Measurements from ENCODE around the gene DLK2. TPM values are rescaled to one million over a fixed set of nuclear protein-coding genes. Genes with fewer than 3 reads are reported as not detected.

Gene DLK2
- total RNA-seq, 1 experiment from 2014 or later = 0.81 TPM

DNA sequence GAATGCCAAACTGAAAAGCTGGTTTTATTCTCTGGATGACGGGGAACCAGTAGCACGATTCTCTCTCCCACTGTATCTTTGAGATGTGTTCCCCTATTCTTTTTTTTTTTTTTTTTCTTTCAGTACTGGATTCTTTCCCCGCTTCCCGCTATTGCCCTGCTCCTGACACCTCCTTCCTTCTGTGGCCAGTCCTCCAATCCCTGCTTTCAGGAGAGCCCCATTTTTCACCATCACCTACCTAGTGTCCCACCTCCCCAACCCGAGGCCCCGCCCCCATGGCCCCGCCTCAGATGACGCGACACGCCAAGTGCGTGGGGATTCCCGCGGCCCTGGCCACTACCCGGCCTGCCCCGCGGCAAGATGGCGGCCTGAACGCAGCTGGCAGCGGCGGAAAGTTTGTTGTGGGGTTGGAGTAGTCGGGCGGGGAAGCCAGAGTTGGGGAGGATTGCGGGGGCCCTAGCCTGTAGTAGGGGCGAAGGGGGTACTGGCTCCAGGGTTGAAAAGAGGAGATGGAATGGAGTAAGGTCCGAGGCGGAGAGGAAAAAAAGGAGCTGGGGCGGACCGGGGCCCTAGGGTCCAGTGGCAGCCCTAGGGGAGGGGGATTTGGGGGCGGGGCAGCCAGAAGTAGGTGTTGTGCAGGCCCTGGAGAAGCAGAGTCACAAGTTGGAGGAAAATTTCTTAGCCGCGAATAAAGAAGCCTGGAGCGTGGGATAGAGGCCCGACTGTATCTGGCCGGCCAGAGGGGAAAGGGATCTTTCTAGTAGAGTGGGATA, 22.1 kb upstream of the DLK2 start, which contains the start of gene TJAP1:
Gene TJAP1, plus strand, starts transcription at position 336 of the 773 bp plus-strand sequence. CDS start 21,432 bp downstream, outside the sequence.
- POLR2A ChIA-PET = interaction anchor here (0.8 to 1.2 kb wide), 3 partner anchors 22 to 307 kb away, joined by 3 to 9 read pairs (median 3); partner anchors contain the start of genes DLK2 and ZNF318
- TF ChIP-seq NR2C2 (CRISPR knock-in tag; IDR thresholded peaks at IDR 0.05) (no peak), CREM (CRISPR knock-in tag; IDR thresholded peaks at IDR 0.05) (peak; percentile 66; the same call in 1 of the 2 replicates), NR3C1 (CRISPR knock-in tag; conservative IDR thresholded peaks at IDR 0.05; ENCODE audit: low read depth) (no peak), GABPB1 (CRISPR knock-in tag; IDR thresholded peaks at IDR 0.05) (peak; percentile 60; the same call in 1 of the 2 replicates), ZNF232 (CRISPR knock-in tag; IDR thresholded peaks at IDR 0.05) (0 out of 2 replicates have a peak, but pooled peaks have one; percentile 46), FOXK1 (CRISPR knock-in tag; IDR thresholded peaks at IDR 0.05) (peak; percentile 70; the same call in 1 of the 2 replicates), ZBTB21 (CRISPR knock-in tag; IDR thresholded peaks at IDR 0.05; ENCODE audit: borderline replicate concordance) (peak; percentile 62; the same call in 1 of the 2 replicates), TEAD1 (CRISPR knock-in tag; IDR thresholded peaks at IDR 0.05) (peak; percentile 57; the same call in 1 of the 2 replicates), TCF7 (CRISPR knock-in tag; IDR thresholded peaks at IDR 0.05; ENCODE audit: low read depth) (no peak), IRF2 (CRISPR knock-in tag; IDR thresholded peaks at IDR 0.05; ENCODE audit: borderline replicate concordance, low read depth) (no peak), NFATC4 (CRISPR knock-in tag; IDR thresholded peaks at IDR 0.05) (no peak)
- TF ChIP-seq, protein P1, sequence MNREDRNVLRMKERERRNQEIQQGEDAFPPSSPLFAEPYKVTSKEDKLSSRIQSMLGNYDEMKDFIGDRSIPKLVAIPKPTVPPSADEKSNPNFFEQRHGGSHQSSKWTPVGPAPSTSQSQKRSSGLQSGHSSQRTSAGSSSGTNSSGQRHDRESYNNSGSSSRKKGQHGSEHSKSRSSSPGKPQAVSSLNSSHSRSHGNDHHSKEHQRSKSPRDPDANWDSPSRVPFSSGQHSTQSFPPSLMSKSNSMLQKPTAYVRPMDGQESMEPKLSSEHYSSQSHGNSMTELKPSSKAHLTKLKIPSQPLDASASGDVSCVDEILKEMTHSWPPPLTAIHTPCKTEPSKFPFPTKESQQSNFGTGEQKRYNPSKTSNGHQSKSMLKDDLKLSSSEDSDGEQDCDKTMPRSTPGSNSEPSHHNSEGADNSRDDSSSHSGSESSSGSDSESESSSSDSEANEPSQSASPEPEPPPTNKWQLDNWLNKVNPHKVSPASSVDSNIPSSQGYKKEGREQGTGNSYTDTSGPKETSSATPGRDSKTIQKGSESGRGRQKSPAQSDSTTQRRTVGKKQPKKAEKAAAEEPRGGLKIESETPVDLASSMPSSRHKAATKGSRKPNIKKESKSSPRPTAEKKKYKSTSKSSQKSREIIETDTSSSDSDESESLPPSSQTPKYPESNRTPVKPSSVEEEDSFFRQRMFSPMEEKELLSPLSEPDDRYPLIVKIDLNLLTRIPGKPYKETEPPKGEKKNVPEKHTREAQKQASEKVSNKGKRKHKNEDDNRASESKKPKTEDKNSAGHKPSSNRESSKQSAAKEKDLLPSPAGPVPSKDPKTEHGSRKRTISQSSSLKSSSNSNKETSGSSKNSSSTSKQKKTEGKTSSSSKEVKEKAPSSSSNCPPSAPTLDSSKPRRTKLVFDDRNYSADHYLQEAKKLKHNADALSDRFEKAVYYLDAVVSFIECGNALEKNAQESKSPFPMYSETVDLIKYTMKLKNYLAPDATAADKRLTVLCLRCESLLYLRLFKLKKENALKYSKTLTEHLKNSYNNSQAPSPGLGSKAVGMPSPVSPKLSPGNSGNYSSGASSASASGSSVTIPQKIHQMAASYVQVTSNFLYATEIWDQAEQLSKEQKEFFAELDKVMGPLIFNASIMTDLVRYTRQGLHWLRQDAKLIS (CRISPR knock-in tag; IDR thresholded peaks at IDR 0.05; ENCODE audit: borderline replicate concordance) = no peak
- TF ChIP-seq, protein P2, sequence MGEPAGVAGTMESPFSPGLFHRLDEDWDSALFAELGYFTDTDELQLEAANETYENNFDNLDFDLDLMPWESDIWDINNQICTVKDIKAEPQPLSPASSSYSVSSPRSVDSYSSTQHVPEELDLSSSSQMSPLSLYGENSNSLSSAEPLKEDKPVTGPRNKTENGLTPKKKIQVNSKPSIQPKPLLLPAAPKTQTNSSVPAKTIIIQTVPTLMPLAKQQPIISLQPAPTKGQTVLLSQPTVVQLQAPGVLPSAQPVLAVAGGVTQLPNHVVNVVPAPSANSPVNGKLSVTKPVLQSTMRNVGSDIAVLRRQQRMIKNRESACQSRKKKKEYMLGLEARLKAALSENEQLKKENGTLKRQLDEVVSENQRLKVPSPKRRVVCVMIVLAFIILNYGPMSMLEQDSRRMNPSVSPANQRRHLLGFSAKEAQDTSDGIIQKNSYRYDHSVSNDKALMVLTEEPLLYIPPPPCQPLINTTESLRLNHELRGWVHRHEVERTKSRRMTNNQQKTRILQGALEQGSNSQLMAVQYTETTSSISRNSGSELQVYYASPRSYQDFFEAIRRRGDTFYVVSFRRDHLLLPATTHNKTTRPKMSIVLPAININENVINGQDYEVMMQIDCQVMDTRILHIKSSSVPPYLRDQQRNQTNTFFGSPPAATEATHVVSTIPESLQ (CRISPR knock-in tag; IDR thresholded peaks at IDR 0.05) = no peak
- TF ChIP-seq, protein P3, sequence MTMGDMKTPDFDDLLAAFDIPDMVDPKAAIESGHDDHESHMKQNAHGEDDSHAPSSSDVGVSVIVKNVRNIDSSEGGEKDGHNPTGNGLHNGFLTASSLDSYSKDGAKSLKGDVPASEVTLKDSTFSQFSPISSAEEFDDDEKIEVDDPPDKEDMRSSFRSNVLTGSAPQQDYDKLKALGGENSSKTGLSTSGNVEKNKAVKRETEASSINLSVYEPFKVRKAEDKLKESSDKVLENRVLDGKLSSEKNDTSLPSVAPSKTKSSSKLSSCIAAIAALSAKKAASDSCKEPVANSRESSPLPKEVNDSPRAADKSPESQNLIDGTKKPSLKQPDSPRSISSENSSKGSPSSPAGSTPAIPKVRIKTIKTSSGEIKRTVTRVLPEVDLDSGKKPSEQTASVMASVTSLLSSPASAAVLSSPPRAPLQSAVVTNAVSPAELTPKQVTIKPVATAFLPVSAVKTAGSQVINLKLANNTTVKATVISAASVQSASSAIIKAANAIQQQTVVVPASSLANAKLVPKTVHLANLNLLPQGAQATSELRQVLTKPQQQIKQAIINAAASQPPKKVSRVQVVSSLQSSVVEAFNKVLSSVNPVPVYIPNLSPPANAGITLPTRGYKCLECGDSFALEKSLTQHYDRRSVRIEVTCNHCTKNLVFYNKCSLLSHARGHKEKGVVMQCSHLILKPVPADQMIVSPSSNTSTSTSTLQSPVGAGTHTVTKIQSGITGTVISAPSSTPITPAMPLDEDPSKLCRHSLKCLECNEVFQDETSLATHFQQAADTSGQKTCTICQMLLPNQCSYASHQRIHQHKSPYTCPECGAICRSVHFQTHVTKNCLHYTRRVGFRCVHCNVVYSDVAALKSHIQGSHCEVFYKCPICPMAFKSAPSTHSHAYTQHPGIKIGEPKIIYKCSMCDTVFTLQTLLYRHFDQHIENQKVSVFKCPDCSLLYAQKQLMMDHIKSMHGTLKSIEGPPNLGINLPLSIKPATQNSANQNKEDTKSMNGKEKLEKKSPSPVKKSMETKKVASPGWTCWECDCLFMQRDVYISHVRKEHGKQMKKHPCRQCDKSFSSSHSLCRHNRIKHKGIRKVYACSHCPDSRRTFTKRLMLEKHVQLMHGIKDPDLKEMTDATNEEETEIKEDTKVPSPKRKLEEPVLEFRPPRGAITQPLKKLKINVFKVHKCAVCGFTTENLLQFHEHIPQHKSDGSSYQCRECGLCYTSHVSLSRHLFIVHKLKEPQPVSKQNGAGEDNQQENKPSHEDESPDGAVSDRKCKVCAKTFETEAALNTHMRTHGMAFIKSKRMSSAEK (CRISPR knock-in tag; IDR thresholded peaks at IDR 0.05; ENCODE audit: borderline replicate concordance) = no peak
- TF ChIP-seq, protein P4, sequence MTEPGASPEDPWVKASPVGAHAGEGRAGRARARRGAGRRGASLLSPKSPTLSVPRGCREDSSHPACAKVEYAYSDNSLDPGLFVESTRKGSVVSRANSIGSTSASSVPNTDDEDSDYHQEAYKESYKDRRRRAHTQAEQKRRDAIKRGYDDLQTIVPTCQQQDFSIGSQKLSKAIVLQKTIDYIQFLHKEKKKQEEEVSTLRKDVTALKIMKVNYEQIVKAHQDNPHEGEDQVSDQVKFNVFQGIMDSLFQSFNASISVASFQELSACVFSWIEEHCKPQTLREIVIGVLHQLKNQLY (CRISPR knock-in tag; IDR thresholded peaks at IDR 0.05) = no peak
- TF ChIP-seq, protein P5, sequence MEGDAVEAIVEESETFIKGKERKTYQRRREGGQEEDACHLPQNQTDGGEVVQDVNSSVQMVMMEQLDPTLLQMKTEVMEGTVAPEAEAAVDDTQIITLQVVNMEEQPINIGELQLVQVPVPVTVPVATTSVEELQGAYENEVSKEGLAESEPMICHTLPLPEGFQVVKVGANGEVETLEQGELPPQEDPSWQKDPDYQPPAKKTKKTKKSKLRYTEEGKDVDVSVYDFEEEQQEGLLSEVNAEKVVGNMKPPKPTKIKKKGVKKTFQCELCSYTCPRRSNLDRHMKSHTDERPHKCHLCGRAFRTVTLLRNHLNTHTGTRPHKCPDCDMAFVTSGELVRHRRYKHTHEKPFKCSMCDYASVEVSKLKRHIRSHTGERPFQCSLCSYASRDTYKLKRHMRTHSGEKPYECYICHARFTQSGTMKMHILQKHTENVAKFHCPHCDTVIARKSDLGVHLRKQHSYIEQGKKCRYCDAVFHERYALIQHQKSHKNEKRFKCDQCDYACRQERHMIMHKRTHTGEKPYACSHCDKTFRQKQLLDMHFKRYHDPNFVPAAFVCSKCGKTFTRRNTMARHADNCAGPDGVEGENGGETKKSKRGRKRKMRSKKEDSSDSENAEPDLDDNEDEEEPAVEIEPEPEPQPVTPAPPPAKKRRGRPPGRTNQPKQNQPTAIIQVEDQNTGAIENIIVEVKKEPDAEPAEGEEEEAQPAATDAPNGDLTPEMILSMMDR (IDR thresholded peaks at IDR 0.05) = no peak
- TF ChIP-seq, protein P6, sequence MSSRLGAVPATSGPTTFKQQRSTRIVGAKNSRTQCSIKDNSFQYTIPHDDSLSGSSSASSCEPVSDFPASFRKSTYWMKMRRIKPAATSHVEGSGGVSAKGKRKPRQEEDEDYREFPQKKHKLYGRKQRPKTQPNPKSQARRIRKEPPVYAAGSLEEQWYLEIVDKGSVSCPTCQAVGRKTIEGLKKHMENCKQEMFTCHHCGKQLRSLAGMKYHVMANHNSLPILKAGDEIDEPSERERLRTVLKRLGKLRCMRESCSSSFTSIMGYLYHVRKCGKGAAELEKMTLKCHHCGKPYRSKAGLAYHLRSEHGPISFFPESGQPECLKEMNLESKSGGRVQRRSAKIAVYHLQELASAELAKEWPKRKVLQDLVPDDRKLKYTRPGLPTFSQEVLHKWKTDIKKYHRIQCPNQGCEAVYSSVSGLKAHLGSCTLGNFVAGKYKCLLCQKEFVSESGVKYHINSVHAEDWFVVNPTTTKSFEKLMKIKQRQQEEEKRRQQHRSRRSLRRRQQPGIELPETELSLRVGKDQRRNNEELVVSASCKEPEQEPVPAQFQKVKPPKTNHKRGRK (CRISPR knock-in tag; IDR thresholded peaks at IDR 0.05; ENCODE audit: borderline replicate concordance) = no peak
- TF ChIP-seq, protein P7, sequence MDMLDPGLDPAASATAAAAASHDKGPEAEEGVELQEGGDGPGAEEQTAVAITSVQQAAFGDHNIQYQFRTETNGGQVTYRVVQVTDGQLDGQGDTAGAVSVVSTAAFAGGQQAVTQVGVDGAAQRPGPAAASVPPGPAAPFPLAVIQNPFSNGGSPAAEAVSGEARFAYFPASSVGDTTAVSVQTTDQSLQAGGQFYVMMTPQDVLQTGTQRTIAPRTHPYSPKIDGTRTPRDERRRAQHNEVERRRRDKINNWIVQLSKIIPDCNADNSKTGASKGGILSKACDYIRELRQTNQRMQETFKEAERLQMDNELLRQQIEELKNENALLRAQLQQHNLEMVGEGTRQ (CRISPR knock-in tag; IDR thresholded peaks at IDR 0.05) = 0 out of 2 replicates have a peak, but pooled peaks have one; percentile 32

More for the DNA sequence above, 22.1 kb upstream of the DLK2 start, which contains the start of gene TJAP1:
- Mint-ChIP-seq H3K27ac (peak within 1 kb of the TSS; percentile 82), H3K36me3 (no peaks in the 10 kb centered on the region), H3K9me3 (no peaks in the 10 kb centered on the region), H3K4me1 (peaks cover 45% of the 10 kb centered on the region), H3K4me3 (peak within 1 kb of the TSS; percentile 76), H3K27me3 (ENCODE audit: low read depth) (no peaks in the 10 kb centered on the region)
- DNase-seq (ENCODE audit: low spot score) = peak; percentile 98
- peak; percentile 97 for ATAC-seq
- CTCF ChIA-PET = interaction anchor here (0.7 to 1.8 kb wide), 9 partner anchors 19 to 248 kb away, joined by 3 to 12 read pairs (median 3); partner anchors contain the start of genes DLK2, DNPH1 and LRRC73

Measured in WTC11 (cell line).